ENCODE results near the gene RPS6KA5. TPM values are rescaled to one million over a fixed set of nuclear protein-coding genes. Genes with fewer than 3 reads are reported as not detected.

Gene RPS6KA5
- total and polyA plus RNA-seq, 2 donors (not counting 1 experiment from before 2014, with no cell fraction given), result 0.59 to 2.0 TPM

DNA sequence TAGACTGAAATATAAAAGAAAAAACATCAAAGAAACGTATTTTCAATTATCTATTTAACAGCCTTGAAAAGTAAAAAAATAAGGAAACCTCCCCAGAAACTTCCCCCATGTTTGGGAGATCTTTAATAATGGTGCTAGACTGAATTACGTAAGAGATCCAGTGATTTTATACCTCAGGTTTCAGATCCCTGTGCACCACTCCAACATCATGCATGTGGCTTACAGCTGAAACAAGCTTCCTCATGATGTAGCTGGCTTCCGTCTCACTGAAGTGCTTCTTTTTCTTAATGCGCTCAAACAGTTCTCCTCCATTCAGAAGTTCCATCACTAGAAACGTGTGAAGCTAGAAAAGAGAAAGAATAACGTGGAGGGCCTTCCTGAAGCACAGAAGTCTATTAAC, 166.2 kb downstream of the RPS6KA5 start:
- no peak overlapping the region for H3K4me3 ChIP-seq (replicated peaks in 1 of 4; ENCODE audit: control extremely low read depth in 1 of 4, insufficient read depth in 1 of 4, low read depth in 3 of 4, low read length in 4 of 4)
- H2AFZ ChIP-seq (ENCODE audit: low read length), result no peak overlapping the region

DNA sequence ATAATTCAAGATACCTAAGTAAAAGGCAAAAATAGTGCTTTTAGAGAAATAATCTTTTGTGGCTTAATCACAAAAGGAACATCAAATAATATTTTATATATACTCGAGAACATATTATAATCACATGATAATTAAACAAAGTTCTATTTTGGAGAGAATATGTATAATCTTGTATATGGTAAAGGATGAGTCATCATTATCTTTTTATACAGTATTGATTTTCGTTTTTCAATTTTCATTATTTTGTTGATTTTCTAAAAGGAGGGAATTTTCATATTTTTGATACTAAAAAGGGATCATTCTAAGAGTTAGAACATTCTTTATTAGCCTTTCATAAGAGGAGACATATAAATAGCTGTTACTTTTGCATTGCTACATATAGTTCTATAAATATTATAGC, 166.9 kb downstream of the RPS6KA5 start:
- no peaks in the 10 kb centered on the region for H3K79me2 ChIP-seq (ENCODE audit: control insufficient read depth, insufficient read depth, low read length)
- no peak overlapping the region for H3K4me2 ChIP-seq (ENCODE audit: extremely low read depth, insufficient read depth, low read length)
- no peaks in the 10 kb centered on the region for H4K20me1 ChIP-seq (ENCODE audit: control insufficient read depth, extremely low read depth, insufficient read depth, low read length)
- H3K27me3 ChIP-seq (ENCODE audit: control insufficient read depth, insufficient read depth, low read length), result no peaks in the 10 kb centered on the region
- H3K36me3 ChIP-seq (ENCODE audit: control insufficient read depth, insufficient read depth, low read length), result no peaks in the 10 kb centered on the region
- no peak overlapping the region for H3K9ac ChIP-seq (ENCODE audit: insufficient read depth, low read length)
- no peak for DNase-seq (ENCODE audit: low read depth in 2 of 2)
- no peak overlapping the region for H2AFZ ChIP-seq (ENCODE audit: low read length)
- H3K4me1 ChIP-seq (ENCODE audit: control insufficient read depth, extremely low read depth, insufficient read depth, low read length), result no peaks in the 10 kb centered on the region
- H3K9me3 ChIP-seq (ENCODE audit: control insufficient read depth, insufficient read depth, low read depth, low read length), result no peaks in the 10 kb centered on the region
- TF ChIP-seq EZH2 (IDR thresholded peaks at IDR 0.05; ENCODE audit: low read length, missing control alignments), result no peak
- TF ChIP-seq CTCF (conservative IDR thresholded peaks at IDR 0.05 in 1 of 2, IDR thresholded peaks at IDR 0.05 in 1 of 2; ENCODE audit: low read depth in 1 of 2, low read length in 2 of 2), result no peak
- no peak overlapping the region for H3K27ac ChIP-seq (ENCODE audit: insufficient read depth, low read length)
- H3K4me3 ChIP-seq (replicated peaks in 1 of 4; ENCODE audit: control extremely low read depth in 1 of 4, insufficient read depth in 1 of 4, low read depth in 3 of 4, low read length in 4 of 4), result no peak overlapping the region

More for the DNA sequence above, 166.2 kb downstream of the RPS6KA5 start:
- Histone ChIP-seq H3K4me1 (ENCODE audit: control insufficient read depth, extremely low read depth, insufficient read depth, low read length) (no peaks in the 10 kb centered on the region), H3K79me2 (ENCODE audit: control insufficient read depth, insufficient read depth, low read length) (no peaks in the 10 kb centered on the region), H3K9me3 (ENCODE audit: control insufficient read depth, insufficient read depth, low read depth, low read length) (no peaks in the 10 kb centered on the region), H3K27me3 (ENCODE audit: control insufficient read depth, insufficient read depth, low read length) (no peaks in the 10 kb centered on the region), H3K9ac (ENCODE audit: insufficient read depth, low read length) (no peak overlapping the region), H3K36me3 (ENCODE audit: control insufficient read depth, insufficient read depth, low read length) (no peaks in the 10 kb centered on the region), H3K4me2 (ENCODE audit: extremely low read depth, insufficient read depth, low read length) (no peak overlapping the region), H3K27ac (ENCODE audit: insufficient read depth, low read length) (no peak overlapping the region), H4K20me1 (ENCODE audit: control insufficient read depth, extremely low read depth, insufficient read depth, low read length) (no peaks in the 10 kb centered on the region)
- TF ChIP-seq EZH2 (IDR thresholded peaks at IDR 0.05; ENCODE audit: low read length, missing control alignments), result no peak
- no peak for TF ChIP-seq CTCF (conservative IDR thresholded peaks at IDR 0.05 in 1 of 2, IDR thresholded peaks at IDR 0.05 in 1 of 2; ENCODE audit: low read depth in 1 of 2, low read length in 2 of 2)
- no peak for DNase-seq (ENCODE audit: low read depth in 2 of 2)

GRCh38 chr14:90892970-90893369, 167.5 kb downstream of the RPS6KA5 start:
- H3K9ac ChIP-seq (ENCODE audit: insufficient read depth, low read length), result no peak overlapping the region
- TF ChIP-seq CTCF (conservative IDR thresholded peaks at IDR 0.05 in 1 of 2, IDR thresholded peaks at IDR 0.05 in 1 of 2; ENCODE audit: low read depth in 1 of 2, low read length in 2 of 2) (no peak), EZH2 (IDR thresholded peaks at IDR 0.05; ENCODE audit: low read length, missing control alignments) (no peak)
- H3K4me1 ChIP-seq (ENCODE audit: control insufficient read depth, extremely low read depth, insufficient read depth, low read length), result no peaks in the 10 kb centered on the region
- no peak overlapping the region for H3K4me2 ChIP-seq (ENCODE audit: extremely low read depth, insufficient read depth, low read length)
- H3K79me2 ChIP-seq (ENCODE audit: control insufficient read depth, insufficient read depth, low read length), result no peaks in the 10 kb centered on the region
- H4K20me1 ChIP-seq (ENCODE audit: control insufficient read depth, extremely low read depth, insufficient read depth, low read length), result no peaks in the 10 kb centered on the region
- no peak for DNase-seq (ENCODE audit: low read depth in 2 of 2)
- no peak overlapping the region for H3K4me3 ChIP-seq (replicated peaks in 1 of 4; ENCODE audit: control extremely low read depth in 1 of 4, insufficient read depth in 1 of 4, low read depth in 3 of 4, low read length in 4 of 4)
- no peaks in the 10 kb centered on the region for H3K36me3 ChIP-seq (ENCODE audit: control insufficient read depth, insufficient read depth, low read length)
- H3K27ac ChIP-seq (ENCODE audit: insufficient read depth, low read length), result no peak overlapping the region
- no peaks in the 10 kb centered on the region for H3K9me3 ChIP-seq (ENCODE audit: control insufficient read depth, insufficient read depth, low read depth, low read length)
- no peaks in the 10 kb centered on the region for H3K27me3 ChIP-seq (ENCODE audit: control insufficient read depth, insufficient read depth, low read length)
- no peak overlapping the region for H2AFZ ChIP-seq (ENCODE audit: low read length)
